Measurements from ENCODE around the gene CYP2A6. TPM values are rescaled to one million over a fixed set of nuclear protein-coding genes. Genes with fewer than 3 reads are reported as not detected.
"Not testable (repeated sequence)": the region's sequence is repeated elsewhere in the genome, so short reads cannot be mapped to it uniquely, and the experiment has no call there.

Gene CYP2A6
- polyA plus RNA-seq, 1 donor = 0.35 TPM

GRCh38 chr19:40843653-40844052 is 6.6 kb downstream of the CYP2A6 start:
- not testable (repeated sequence) for DNase-seq

- DNase-seq = not testable (repeated sequence)
Observed at GRCh38 chr19:40842997-40843652, 7.1 kb downstream of the CYP2A6 start.

GRCh38 chr19:40842012-40842411 is 8.2 kb downstream of the CYP2A6 start:
- DNase-seq = not testable (repeated sequence)

GRCh38 chr19:40838477-40838876 is 11.8 kb downstream of the CYP2A6 start:
- DNase-seq = not testable (repeated sequence)

- DNase-seq = no peak
Observed at GRCh38 chr19:40836754-40837429, 13.4 kb downstream of the CYP2A6 start.

GRCh38 chr19:40833728-40834533 is 16.3 kb downstream of the CYP2A6 start:
- DNase-seq = not testable (repeated sequence)

- DNase-seq = not testable (repeated sequence)
Observed at GRCh38 chr19:40832431-40832790, 17.8 kb downstream of the CYP2A6 start.

- DNase-seq = no peak
Observed at GRCh38 chr19:40831502-40832430, 18.5 kb downstream of the CYP2A6 start.

GRCh38 chr19:40830741-40831140 is 19.5 kb downstream of the CYP2A6 start:
- not testable (repeated sequence) for DNase-seq

GRCh38 chr19:40829205-40829604 is 21.0 kb downstream of the CYP2A6 start:
- DNase-seq = no peak

GRCh38 chr19:40827386-40828247 is 22.6 kb downstream of the CYP2A6 start:
- DNase-seq = no peak

GRCh38 chr19:40826699-40827385 is 23.4 kb downstream of the CYP2A6 start:
- DNase-seq = not testable (repeated sequence)

GRCh38 chr19:40826312-40826698 is 23.9 kb downstream of the CYP2A6 start:
- not testable (repeated sequence) for DNase-seq

- DNase-seq = not testable (repeated sequence)
Observed at GRCh38 chr19:40825460-40826095, 24.7 kb downstream of the CYP2A6 start.

- not testable (repeated sequence) for DNase-seq
Observed at GRCh38 chr19:40824916-40825315, 25.3 kb downstream of the CYP2A6 start.

- DNase-seq = not testable (repeated sequence)
Observed at GRCh38 chr19:40822704-40823553, 27.3 kb downstream of the CYP2A6 start.

- no peak for DNase-seq
Observed at GRCh38 chr19:40822161-40822560, 28.1 kb downstream of the CYP2A6 start.

- DNase-seq = not testable (repeated sequence)
Observed at GRCh38 chr19:40819479-40820234, 30.6 kb downstream of the CYP2A6 start.
